HepG2 (cell line): ENCODE results near the gene DCDC2. TPM values are rescaled to one million over a fixed set of nuclear protein-coding genes. Genes with fewer than 3 reads are reported as not detected.

Source experiments
- FOSL1 ChIP-seq: sonication (generic); formaldehyde crosslinking; IDR thresholded peaks from 2 replicates; pipeline ENCODE4 v1.9.0; 2021; ENCODE audit warnings: missing genetic modification reagents, borderline replicate concordance
- NCOA2 ChIP-seq: sonication (generic); formaldehyde crosslinking; IDR thresholded peaks from 2 replicates; pipeline ENCODE4 v1.8.0; 2022; ENCODE audit warnings: inconsistent platforms
- PHF5A ChIP-seq: IDR thresholded peaks from one replicate; pipeline ENCODE4 v1.6.1; 2018; ENCODE audit warnings: low read depth, missing genetic modification reagents; ENCODE audit not compliant: unreplicated experiment
- SP1 ChIP-seq, 2 experiments: fragments of 450-650 bp in 1 of 2; sonication (generic) in 1 of 2; formaldehyde crosslinking in 1 of 2; IDR thresholded peaks; 2 replicates each; pipeline versions ENCODE4 v1.4.0 to v1.6.1; 2016 to 2020; ENCODE audit warnings: missing genetic modification reagents in 1 of 2
- SRSF9 ChIP-seq: fragments of 200-400 bp; formaldehyde crosslinking; IDR thresholded peaks from 2 replicates; pipeline ENCODE4 v1.6.1; 2018; ENCODE audit warnings: borderline replicate concordance, mild to moderate bottlenecking, low read depth, low read length; ENCODE audit not compliant: insufficient read depth, poor library complexity, severe bottlenecking
- TCF7L2 ChIP-seq: IDR thresholded peaks from 2 replicates; pipeline ENCODE4 v1.6.1; 2011; ENCODE audit warnings: mild to moderate bottlenecking, low read depth, low read length, moderate library complexity
- TEAD3 ChIP-seq: optimal IDR thresholded peaks from 2 replicates; pipeline ENCODE3; 2016; ENCODE audit warnings: borderline replicate concordance
- ZNF136 ChIP-seq: sonication (generic); formaldehyde crosslinking; IDR thresholded peaks from 2 replicates; pipeline ENCODE4 v1.8.1; 2022; ENCODE audit warnings: low read depth, mild to moderate bottlenecking, moderate library complexity, missing genetic modification reagents
- ZNF160 ChIP-seq: sonication (generic); formaldehyde crosslinking; IDR thresholded peaks from 2 replicates; pipeline ENCODE4 v1.8.0; 2022; ENCODE audit warnings: mild to moderate bottlenecking, inconsistent platforms, missing genetic modification reagents
- ZNF264 ChIP-seq: sonication (generic); formaldehyde crosslinking; IDR thresholded peaks from 2 replicates; pipeline ENCODE4 v1.4.0; 2020; ENCODE audit warnings: missing genetic modification reagents
- ZNF30 ChIP-seq: sonication (generic); formaldehyde crosslinking; IDR thresholded peaks from 2 replicates; pipeline ENCODE4 v1.5.0; 2020; ENCODE audit warnings: mild to moderate bottlenecking, missing genetic modification reagents
- ZNF460 ChIP-seq: sonication (generic); formaldehyde crosslinking; IDR thresholded peaks from 2 replicates; pipeline ENCODE4 v1.5.1; 2020; ENCODE audit warnings: missing genetic modification reagents, mild to moderate bottlenecking, borderline replicate concordance
- ZNF773 ChIP-seq: sonication (generic); formaldehyde crosslinking; IDR thresholded peaks from 2 replicates; pipeline ENCODE4 v1.4.0; 2020; ENCODE audit warnings: missing genetic modification reagents, borderline replicate concordance
- polyA plus RNA-seq, 8 experiments: library from polyadenylated mRNA; depleted of rRNA in 3 of 8; stranded (reverse) in 7 of 8; unstranded in 1 of 8; fragments of >200 nt; fragmentation: Illumina TruSeq in 4 of 8; extraction: Trizol in 4 of 8; gene quantifications; 2 replicates each; pipeline versions ENCODE4 v1.2.1 to v1.2.3, GENCODE V29; 2011 to 2016; ENCODE audit warnings: low read depth in 4 of 8, missing spikeins in 1 of 8, mixed read lengths in 1 of 8; ENCODE audit not compliant: insufficient read depth in 1 of 8
- total RNA-seq, 5 experiments: library from RNA; depleted of rRNA; stranded (reverse); fragments of >200 nt; fragmentation: Illumina TruSeq; extraction: Trizol; gene quantifications; 2 replicates each; pipeline ENCODE4 v1.2.3, GENCODE V29; 2016; ENCODE audit warnings: low read depth in 1 of 5
- TF ChIP-seq, protein P1 (sequence below): sonication (generic); formaldehyde crosslinking; IDR thresholded peaks from 2 replicates; pipeline ENCODE4 v1.9.0; 2021; ENCODE audit warnings: missing genetic modification reagents, borderline replicate concordance
- TF ChIP-seq, protein P2 (sequence below): IDR thresholded peaks from 2 replicates; pipeline ENCODE4 v1.6.1; 2016
- TF ChIP-seq, protein P3 (sequence below): sonication (generic); formaldehyde crosslinking; IDR thresholded peaks from 2 replicates; pipeline ENCODE4 v1.5.1; 2020; ENCODE audit warnings: missing genetic modification reagents, mild to moderate bottlenecking, borderline replicate concordance
- TF ChIP-seq, protein P4 (sequence below): sonication (generic); formaldehyde crosslinking; IDR thresholded peaks from 2 replicates; pipeline ENCODE4 v1.8.1; 2023; ENCODE audit warnings: mild to moderate bottlenecking, inconsistent platforms, moderate library complexity, missing genetic modification reagents, borderline replicate concordance
- TF ChIP-seq, protein P5 (sequence below): sonication (generic); formaldehyde crosslinking; IDR thresholded peaks from 2 replicates; pipeline ENCODE4 v1.5.0; 2020; ENCODE audit warnings: missing genetic modification reagents
- TF ChIP-seq, protein P6 (sequence below): sonication (generic); formaldehyde crosslinking; IDR thresholded peaks from 2 replicates; pipeline ENCODE4 v1.5.0; 2020; ENCODE audit warnings: missing genetic modification reagents

DCDC2 gene
- total and polyA plus RNA-seq, 2 of the 13 experiments (the other 11 are each of a cell fraction or from before 2014, with no cell fraction given), result 9.0 to 36.2 TPM

DNA sequence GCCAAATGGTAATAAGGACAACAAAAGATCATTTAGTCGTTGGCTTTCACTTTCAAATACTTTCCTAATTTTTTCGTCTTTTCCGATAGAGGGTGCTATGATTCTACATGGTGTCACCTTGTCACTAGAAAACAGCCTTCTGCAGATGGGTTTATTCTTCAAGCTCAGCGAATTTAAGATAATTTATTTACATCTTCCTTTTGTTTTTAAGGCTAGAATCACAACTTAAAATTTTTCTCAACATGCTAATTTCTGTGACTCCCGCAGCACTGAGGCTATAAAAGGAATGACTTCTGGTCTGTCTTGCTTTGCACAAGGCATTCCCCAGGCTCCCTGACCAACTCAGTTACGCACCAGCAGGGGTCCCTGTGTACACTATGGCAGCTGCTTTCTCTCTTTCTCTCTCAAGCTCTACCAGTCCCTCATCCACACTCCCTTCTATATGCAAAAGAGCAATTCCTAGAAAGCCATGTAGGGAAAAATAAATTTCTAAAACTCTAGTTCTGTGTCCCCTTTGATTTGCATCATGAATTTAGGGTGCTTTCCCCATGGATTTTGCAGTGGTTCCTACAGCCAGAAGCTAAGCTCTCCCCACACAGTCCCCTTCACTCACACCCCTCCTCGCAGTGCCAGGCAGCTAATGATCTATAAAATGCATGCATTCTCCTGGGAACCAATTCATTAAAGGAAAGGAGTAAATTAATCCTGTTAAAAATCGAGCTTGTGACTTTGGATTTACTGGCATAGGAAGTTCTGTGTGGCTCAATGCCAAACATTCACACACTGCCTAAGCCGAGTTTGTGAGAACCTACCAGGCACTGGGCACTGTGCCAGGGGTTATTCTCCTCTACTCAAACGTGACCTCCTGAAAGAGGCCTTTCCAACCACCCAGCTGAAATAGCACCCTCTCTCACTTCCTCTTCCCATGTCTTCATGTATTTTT, 74.5 kb downstream of the DCDC2 start (continued):
- TF ChIP-seq, protein P1, sequence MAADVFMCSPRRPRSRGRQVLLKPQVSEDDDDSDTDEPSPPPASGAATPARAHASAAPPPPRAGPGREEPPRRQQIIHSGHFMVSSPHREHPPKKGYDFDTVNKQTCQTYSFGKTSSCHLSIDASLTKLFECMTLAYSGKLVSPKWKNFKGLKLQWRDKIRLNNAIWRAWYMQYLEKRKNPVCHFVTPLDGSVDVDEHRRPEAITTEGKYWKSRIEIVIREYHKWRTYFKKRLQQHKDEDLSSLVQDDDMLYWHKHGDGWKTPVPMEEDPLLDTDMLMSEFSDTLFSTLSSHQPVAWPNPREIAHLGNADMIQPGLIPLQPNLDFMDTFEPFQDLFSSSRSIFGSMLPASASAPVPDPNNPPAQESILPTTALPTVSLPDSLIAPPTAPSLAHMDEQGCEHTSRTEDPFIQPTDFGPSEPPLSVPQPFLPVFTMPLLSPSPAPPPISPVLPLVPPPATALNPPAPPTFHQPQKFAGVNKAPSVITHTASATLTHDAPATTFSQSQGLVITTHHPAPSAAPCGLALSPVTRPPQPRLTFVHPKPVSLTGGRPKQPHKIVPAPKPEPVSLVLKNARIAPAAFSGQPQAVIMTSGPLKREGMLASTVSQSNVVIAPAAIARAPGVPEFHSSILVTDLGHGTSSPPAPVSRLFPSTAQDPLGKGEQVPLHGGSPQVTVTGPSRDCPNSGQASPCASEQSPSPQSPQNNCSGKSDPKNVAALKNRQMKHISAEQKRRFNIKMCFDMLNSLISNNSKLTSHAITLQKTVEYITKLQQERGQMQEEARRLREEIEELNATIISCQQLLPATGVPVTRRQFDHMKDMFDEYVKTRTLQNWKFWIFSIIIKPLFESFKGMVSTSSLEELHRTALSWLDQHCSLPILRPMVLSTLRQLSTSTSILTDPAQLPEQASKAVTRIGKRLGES (CRISPR knock-in tag), result no peak
- no peak for TF ChIP-seq TCF7L2
- TF ChIP-seq NCOA2 (CRISPR knock-in tag), result peak; percentile 8; the same call in 1 of the 2 replicates
- TF ChIP-seq, protein P2, sequence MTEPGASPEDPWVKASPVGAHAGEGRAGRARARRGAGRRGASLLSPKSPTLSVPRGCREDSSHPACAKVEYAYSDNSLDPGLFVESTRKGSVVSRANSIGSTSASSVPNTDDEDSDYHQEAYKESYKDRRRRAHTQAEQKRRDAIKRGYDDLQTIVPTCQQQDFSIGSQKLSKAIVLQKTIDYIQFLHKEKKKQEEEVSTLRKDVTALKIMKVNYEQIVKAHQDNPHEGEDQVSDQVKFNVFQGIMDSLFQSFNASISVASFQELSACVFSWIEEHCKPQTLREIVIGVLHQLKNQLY, result no peak
- TF ChIP-seq, protein P3, sequence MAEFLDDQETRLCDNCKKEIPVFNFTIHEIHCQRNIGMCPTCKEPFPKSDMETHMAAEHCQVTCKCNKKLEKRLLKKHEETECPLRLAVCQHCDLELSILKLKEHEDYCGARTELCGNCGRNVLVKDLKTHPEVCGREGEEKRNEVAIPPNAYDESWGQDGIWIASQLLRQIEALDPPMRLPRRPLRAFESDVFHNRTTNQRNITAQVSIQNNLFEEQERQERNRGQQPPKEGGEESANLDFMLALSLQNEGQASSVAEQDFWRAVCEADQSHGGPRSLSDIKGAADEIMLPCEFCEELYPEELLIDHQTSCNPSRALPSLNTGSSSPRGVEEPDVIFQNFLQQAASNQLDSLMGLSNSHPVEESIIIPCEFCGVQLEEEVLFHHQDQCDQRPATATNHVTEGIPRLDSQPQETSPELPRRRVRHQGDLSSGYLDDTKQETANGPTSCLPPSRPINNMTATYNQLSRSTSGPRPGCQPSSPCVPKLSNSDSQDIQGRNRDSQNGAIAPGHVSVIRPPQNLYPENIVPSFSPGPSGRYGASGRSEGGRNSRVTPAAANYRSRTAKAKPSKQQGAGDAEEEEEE, result no peak
- TF ChIP-seq, protein P4, sequence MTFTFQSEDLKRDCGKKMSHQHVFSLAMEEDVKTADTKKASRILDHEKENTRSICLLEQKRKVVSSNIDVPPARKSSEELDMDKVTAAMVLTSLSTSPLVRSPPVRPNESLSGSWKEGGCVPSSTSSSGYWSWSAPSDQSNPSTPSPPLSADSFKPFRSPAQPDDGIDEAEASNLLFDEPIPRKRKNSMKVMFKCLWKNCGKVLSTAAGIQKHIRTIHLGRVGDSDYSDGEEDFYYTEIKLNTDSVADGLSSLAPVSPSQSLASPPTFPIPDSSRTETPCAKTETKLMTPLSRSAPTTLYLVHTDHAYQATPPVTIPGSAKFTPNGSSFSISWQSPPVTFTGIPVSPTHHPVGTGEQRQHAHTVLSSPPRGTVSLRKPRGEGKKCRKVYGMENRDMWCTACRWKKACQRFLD, result no peak; the same call in 1 of the 2 replicates
- peak; percentile 60 for TF ChIP-seq PHF5A
- TF ChIP-seq FOSL1 (CRISPR knock-in tag), result no peak
- no peak for TF ChIP-seq ZNF773
- TF ChIP-seq SP1 (IDR thresholded peaks at IDR 0.05), result no peak
- TF ChIP-seq SP1 (CRISPR knock-in tag; IDR thresholded peaks at IDR 0.05), result 0 out of 2 replicates have a peak, but pooled peaks have one; percentile 8
- peak; percentile 74 for TF ChIP-seq TEAD3
- TF ChIP-seq, protein P5, sequence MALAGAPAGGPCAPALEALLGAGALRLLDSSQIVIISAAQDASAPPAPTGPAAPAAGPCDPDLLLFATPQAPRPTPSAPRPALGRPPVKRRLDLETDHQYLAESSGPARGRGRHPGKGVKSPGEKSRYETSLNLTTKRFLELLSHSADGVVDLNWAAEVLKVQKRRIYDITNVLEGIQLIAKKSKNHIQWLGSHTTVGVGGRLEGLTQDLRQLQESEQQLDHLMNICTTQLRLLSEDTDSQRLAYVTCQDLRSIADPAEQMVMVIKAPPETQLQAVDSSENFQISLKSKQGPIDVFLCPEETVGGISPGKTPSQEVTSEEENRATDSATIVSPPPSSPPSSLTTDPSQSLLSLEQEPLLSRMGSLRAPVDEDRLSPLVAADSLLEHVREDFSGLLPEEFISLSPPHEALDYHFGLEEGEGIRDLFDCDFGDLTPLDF (CRISPR knock-in tag), result no peak
- no peak for TF ChIP-seq ZNF264 (CRISPR knock-in tag)
- no peak for TF ChIP-seq ZNF160 (CRISPR knock-in tag)
- no peak for TF ChIP-seq ZNF136 (CRISPR knock-in tag)
- TF ChIP-seq SRSF9, result no peak
- no peak for TF ChIP-seq ZNF460 (CRISPR knock-in tag)
- TF ChIP-seq ZNF30, result no peak
- TF ChIP-seq, protein P6, sequence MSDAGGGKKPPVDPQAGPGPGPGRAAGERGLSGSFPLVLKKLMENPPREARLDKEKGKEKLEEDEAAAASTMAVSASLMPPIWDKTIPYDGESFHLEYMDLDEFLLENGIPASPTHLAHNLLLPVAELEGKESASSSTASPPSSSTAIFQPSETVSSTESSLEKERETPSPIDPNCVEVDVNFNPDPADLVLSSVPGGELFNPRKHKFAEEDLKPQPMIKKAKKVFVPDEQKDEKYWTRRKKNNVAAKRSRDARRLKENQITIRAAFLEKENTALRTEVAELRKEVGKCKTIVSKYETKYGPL (CRISPR knock-in tag), result no peak
